Right atrium auricular region (tissue), 2 donors: ENCODE measurements around the gene NUP98. TPM values are rescaled to one million over a fixed set of nuclear protein-coding genes. Genes with fewer than 3 reads are reported as not detected.

Source experiments
- DNase-seq: peaks from one replicate; pipeline ENCODE4 v3.0.0-alpha.2; 2019; ENCODE audit warnings: low spot score
- H3K27ac ChIP-seq, 2 donors: fragments of 200-600 bp; sonication (generic); 1 replicate in 1 of 2; 2 replicates in 1 of 2; pipeline ENCODE4 v1.5.1; 2016 to 2019
- H3K27me3 ChIP-seq, 2 donors: fragments of 200-600 bp; sonication (generic); one replicate each; pipeline versions ENCODE4 v1.5.1 to v1.6.0; 2017 to 2019
- H3K36me3 ChIP-seq: fragments of 200-600 bp; sonication (generic); one replicate; pipeline ENCODE4 v1.5.1; 2016
- H3K4me1 ChIP-seq, 2 donors: fragments of 200-600 bp; sonication (generic); one replicate each; pipeline versions ENCODE4 v1.5.1 to v1.6.0; 2017 to 2019
- H3K4me3 ChIP-seq, 2 donors: fragments of 200-600 bp; sonication (generic); 1 replicate in 1 of 2; 2 replicates in 1 of 2; pipeline ENCODE4 v1.5.1; 2017 to 2019; ENCODE audit warnings: mild to moderate bottlenecking in 1 of 2, moderate library complexity in 1 of 2
- H3K9me3 ChIP-seq, 2 donors: fragments of 200-600 bp; sonication (generic); one replicate each; pipeline ENCODE4 v1.5.1; 2019
- total RNA-seq, 2 donors: library from RNA; depleted of rRNA; stranded (reverse); fragments of >200 nt; gene quantifications; one replicate each; pipeline ENCODE4 v1.1.0, GENCODE V29; 2016
- TF ChIP-seq, protein P1 (sequence below), 2 donors: fragments of 200-600 bp; sonication (generic); IDR thresholded peaks; one replicate each; pipeline ENCODE4 v1.5.1; 2019; ENCODE audit warnings: antibody characterized with exemption in 2 of 2

The NUP98 gene
- total RNA-seq, 2 donors from 2014 or later, result 58.8 to 94.5 TPM

DNA sequence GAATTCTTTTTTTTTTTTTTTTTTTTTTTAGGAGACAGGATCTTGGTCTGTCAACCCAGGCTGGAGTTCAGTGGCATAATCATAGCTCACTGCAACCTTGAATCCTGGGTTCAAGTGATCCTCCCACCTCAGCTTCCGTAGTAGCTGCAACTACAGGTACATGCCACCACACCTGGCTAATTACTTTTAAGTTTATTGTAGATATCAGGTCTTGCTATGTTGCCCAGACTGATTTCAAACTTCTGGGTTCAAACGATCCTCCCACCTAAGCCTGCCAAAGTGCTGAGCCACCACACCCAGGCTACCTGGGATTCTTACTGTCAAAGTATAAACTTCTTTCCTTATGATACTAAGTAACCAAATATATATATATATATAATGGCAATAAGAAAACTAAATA is 75.3 kb downstream of the NUP98 start:
- Histone ChIP-seq H3K4me1 (no peaks in the 10 kb centered on the region), H3K27me3 (no peaks in the 10 kb centered on the region), H3K27ac (no peak overlapping the region), H3K36me3 (peaks cover 96% of the 10 kb centered on the region), H3K9me3 (no peaks in the 10 kb centered on the region), H3K4me3 (no peak overlapping the region)
- no peak for DNase-seq
- TF ChIP-seq, protein P1, sequence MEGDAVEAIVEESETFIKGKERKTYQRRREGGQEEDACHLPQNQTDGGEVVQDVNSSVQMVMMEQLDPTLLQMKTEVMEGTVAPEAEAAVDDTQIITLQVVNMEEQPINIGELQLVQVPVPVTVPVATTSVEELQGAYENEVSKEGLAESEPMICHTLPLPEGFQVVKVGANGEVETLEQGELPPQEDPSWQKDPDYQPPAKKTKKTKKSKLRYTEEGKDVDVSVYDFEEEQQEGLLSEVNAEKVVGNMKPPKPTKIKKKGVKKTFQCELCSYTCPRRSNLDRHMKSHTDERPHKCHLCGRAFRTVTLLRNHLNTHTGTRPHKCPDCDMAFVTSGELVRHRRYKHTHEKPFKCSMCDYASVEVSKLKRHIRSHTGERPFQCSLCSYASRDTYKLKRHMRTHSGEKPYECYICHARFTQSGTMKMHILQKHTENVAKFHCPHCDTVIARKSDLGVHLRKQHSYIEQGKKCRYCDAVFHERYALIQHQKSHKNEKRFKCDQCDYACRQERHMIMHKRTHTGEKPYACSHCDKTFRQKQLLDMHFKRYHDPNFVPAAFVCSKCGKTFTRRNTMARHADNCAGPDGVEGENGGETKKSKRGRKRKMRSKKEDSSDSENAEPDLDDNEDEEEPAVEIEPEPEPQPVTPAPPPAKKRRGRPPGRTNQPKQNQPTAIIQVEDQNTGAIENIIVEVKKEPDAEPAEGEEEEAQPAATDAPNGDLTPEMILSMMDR (IDR thresholded peaks at IDR 0.05), result no peak

DNA sequence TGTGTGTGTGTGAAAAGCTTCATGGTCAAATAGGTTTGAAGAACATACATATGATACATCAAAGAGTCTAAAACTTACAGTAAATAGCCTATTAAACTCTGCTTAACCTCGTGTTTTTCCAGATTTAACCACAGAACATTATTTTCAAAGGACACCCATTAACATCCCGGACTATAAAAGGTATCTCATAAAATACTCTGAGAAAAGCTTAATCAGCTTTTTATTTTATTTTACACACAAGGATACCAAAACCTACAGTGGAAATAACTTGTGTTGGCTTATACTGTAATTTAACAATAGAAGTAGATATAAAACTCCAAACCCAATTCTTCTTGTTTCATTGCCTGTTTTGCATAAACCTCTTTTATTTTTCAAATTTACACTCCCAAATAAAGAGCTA is 76.4 kb downstream of the NUP98 start:
- Histone ChIP-seq H3K27ac (no peak overlapping the region), H3K36me3 (peaks cover 97% of the 10 kb centered on the region), H3K9me3 (no peaks in the 10 kb centered on the region), H3K4me1 (no peaks in the 10 kb centered on the region), H3K27me3 (no peaks in the 10 kb centered on the region), H3K4me3 (no peak overlapping the region)
- TF ChIP-seq, protein P1 (IDR thresholded peaks at IDR 0.05), result no peak
- DNase-seq, result no peak

DNA sequence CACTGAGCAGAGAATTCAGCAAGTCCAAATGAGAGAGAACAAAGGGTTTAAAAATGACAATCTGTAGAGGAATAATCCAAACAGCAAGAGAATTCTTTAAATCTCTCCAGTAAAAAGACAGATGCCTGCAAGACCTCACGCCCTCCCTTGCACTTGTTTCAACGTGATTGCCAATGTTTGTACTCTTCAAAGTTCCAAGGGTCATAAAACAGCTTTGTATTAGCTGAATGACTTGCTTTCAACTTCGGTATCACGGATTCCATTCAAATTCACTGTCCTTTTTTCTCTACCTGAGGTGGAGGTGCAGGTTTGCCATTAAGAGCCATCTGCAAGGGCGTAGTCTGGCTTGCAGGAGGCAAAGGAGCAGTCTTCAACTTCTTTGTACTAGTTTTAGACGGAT is 85.1 kb downstream of the NUP98 start:
- Histone ChIP-seq H3K27me3 (no peaks in the 10 kb centered on the region), H3K4me1 (no peaks in the 10 kb centered on the region), H3K4me3 (no peak overlapping the region), H3K27ac (no peak overlapping the region), H3K36me3 (peaks cover 70% of the 10 kb centered on the region), H3K9me3 (no peaks in the 10 kb centered on the region)
- TF ChIP-seq, protein P1 (IDR thresholded peaks at IDR 0.05), result no peak
- no peak for DNase-seq

DNA sequence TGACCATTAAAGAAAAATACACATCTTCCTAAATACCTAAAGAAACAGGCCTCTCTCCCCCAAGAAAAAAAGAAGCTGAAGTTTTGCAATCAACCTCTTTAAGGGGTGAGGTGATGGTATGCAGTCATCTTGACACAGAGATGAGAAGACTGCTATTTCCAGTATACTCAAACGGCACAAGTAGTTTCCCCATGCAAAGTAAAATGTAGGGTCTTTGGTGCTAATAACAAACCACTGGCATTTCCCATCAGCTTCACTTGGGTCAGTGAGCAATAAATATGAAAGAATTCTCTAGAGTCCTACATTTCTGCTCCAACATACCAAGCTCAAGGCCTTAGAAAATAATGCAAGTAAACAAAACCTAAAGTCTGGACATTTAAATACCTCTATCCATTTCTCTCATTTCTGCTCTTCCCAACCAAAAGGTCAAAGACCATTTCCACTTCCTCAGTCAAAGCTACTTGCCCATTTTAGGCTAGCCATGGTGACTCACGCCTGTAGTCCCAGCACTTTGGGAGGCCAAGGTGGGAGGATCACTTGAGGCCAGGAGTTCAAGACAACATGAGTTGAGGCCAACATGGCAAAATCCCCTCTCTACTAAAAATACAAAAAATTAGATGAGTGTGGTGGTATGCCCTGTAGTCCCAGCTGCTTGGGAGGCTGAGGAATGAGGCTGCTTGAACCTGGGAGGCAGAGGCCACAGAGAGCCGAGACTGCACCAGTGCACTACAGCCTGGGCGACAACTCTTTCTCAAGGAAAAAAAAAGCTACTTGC is 86.7 kb downstream of the NUP98 start:
- Histone ChIP-seq H3K4me1 (no peaks in the 10 kb centered on the region), H3K36me3 (peaks cover 56% of the 10 kb centered on the region)

DNA sequence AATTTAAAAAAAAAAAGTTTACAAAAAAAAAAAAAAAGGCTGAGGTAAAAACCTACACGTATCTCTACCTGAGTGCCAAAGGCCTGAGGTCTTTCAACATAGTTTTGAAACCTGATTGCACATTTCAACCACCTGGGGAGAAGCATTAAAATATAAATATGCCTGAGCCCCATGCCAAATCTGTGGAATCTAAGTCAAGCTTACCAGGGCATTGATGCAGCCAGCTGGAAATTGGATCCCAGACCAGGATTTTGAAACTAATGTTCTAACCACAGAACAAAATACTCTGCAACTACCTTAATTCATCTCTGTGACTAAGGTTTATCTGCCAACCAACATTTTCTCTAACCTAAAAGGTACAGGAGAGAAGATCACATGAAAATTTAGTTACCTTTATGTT is 87.4 kb downstream of the NUP98 start:
- Histone ChIP-seq H3K4me3 (no peak overlapping the region), H3K9me3 (no peaks in the 10 kb centered on the region), H3K27me3 (no peaks in the 10 kb centered on the region), H3K27ac (no peak overlapping the region), H3K36me3 (peaks cover 56% of the 10 kb centered on the region), H3K4me1 (no peaks in the 10 kb centered on the region)
- TF ChIP-seq, protein P1 (IDR thresholded peaks at IDR 0.05), result no peak
- DNase-seq, result no peak

More for the DNA sequence above, 86.7 kb downstream of the NUP98 start:
- TF ChIP-seq, protein P1 (IDR thresholded peaks at IDR 0.05), result no peak
- no peak overlapping the region for H3K27ac ChIP-seq
- H3K9me3 ChIP-seq, result no peaks in the 10 kb centered on the region
- no peak overlapping the region for H3K4me3 ChIP-seq
- H3K27me3 ChIP-seq, result no peaks in the 10 kb centered on the region
- no peak for DNase-seq

GRCh38 chr11:3707176-3707575 is 90.2 kb downstream of the NUP98 start:
- Histone ChIP-seq H3K27ac (no peak overlapping the region), H3K36me3 (peaks cover 51% of the 10 kb centered on the region)

More at GRCh38 chr11:3707176-3707575, 90.2 kb downstream of the NUP98 start:
- Histone ChIP-seq H3K9me3 (no peaks in the 10 kb centered on the region), H3K4me1 (no peaks in the 10 kb centered on the region), H3K27me3 (no peaks in the 10 kb centered on the region), H3K4me3 (no peak overlapping the region)
- DNase-seq, result no peak
- TF ChIP-seq, protein P1 (IDR thresholded peaks at IDR 0.05), result no peak
